K562 treated with DMSO at 1 percent for 12 hours (cell line): ENCODE measurements around the gene ADIG. TPM values are rescaled to one million over a fixed set of nuclear protein-coding genes. Genes with fewer than 3 reads are reported as not detected.

Source experiments
- total RNA-seq: library from RNA; unstranded; fragments of 300-600 nt; gene quantifications from 2 replicates; pipeline ENCODE4 v1.2.3, GENCODE V29; 2022; ENCODE audit not compliant: insufficient read depth

ADIG gene
- not detected in 2 replicates for total RNA-seq

DNA sequence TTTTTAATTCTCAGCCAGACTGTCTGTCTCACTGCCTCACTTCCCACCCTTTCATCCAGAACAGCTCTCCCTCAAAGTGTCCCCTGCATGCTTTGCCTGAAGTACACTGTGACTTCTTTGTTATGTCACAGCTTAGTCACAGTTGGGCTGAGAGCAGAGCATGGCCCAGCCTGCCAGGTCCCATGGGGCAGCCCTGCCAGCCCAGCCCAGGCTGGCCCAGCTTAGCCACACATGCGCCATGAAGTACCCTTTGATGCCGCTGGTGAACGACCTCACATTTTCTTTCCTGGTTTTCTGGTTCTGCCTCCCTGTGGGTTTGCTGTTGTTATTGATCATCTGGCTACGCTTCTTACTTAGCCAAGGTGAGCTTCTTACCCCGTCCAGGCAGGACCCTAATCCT is at the start of gene ADIG:
TSS of gene ADIG (plus strand) at position 185 of the 400 bp plus-strand sequence. CDS start at position 239, 54 bp downstream.

DNA sequence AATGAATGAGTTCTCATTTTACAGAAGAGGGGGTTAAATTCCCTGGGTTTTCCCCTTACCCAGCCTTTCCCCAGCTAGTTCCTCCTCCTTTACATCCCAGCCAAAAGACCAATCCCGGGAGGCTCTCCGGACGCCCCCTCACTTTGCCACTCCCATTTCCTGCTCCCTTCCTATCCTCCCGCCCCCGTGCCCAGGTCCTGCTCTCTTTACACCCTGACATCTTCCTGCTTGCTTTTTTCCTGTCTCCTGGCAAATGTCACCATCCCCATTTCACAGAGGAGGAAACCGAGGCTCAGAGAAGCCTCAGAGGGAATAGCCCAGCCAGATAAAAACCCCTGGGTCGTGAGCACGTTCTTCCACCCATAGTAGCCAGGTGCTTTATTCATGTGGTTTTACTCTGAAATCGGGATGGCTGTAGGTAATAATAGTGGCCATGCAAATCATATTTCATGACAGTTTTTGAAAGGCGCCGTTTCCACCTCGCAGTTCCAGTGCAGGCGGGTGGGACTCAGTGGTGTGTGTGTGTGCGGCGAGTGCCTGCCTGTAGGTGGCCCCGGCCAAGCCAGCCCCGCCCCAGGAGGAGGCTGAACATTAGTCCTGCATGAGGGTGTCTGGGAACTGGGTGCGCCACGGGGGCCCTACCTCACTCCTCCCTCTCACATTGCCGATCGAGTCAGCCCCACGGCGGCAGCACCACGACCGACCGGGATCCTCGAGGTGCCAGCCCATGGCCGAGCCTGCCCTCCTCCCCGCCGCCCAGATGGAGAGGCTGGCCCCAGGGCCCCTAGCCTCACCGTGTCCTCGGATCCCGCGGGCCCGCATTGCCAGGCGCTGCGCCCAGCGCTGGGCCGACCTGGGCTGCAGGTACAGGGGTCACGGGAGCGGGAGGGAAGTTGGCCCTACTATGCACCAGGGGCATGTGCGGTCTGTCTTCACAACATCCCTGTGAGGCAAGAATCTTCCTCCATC is 20.5 kb downstream of the ADIG start, which contains the start of gene ARHGAP40:
TSS of gene ARHGAP40 (plus strand) at position 594 of the 969 bp plus-strand sequence.

Other genes starting within 250 kb of the ADIG start
- gene LBP, start 234.7 kb upstream of the ADIG start, total RNA-seq: not detected in 2 replicates
- 19.3 and 25.9 TPM in 2 replicates for gene SNHG17, start 145.9 kb upstream of the ADIG start, total RNA-seq
- 4.6 and 24.6 TPM in 2 replicates for gene RALGAPB, start 108.4 kb upstream of the ADIG start, total RNA-seq
- gene ARHGAP40, start 20.6 kb downstream of the ADIG start, total RNA-seq: not detected in 2 replicates
- not detected in 2 replicates for gene SLC32A1, start 143.3 kb downstream of the ADIG start, total RNA-seq
- 9.3 and 11.7 TPM in 2 replicates for gene ACTR5, start 167.3 kb downstream of the ADIG start, total RNA-seq
- 7.5 and 12.1 TPM in 2 replicates for gene PPP1R16B, start 224.5 kb downstream of the ADIG start, total RNA-seq